GM12873 (cell line): ENCODE results near the gene KCNT2.

Experiments used
- TF ChIP-seq, protein P1 (sequence below): IDR thresholded peaks from 2 replicates; pipeline ENCODE4 v1.5.1; 2012; ENCODE audit warnings: low read depth, mild to moderate bottlenecking, moderate library complexity, low read length, control low read depth; ENCODE audit not compliant: insufficient read depth; ENCODE audit errors: missing control alignments

Gene KCNT2

GRCh38 chr1:196319301-196319700, 288.9 kb downstream of the KCNT2 start:
- TF ChIP-seq, protein P1, sequence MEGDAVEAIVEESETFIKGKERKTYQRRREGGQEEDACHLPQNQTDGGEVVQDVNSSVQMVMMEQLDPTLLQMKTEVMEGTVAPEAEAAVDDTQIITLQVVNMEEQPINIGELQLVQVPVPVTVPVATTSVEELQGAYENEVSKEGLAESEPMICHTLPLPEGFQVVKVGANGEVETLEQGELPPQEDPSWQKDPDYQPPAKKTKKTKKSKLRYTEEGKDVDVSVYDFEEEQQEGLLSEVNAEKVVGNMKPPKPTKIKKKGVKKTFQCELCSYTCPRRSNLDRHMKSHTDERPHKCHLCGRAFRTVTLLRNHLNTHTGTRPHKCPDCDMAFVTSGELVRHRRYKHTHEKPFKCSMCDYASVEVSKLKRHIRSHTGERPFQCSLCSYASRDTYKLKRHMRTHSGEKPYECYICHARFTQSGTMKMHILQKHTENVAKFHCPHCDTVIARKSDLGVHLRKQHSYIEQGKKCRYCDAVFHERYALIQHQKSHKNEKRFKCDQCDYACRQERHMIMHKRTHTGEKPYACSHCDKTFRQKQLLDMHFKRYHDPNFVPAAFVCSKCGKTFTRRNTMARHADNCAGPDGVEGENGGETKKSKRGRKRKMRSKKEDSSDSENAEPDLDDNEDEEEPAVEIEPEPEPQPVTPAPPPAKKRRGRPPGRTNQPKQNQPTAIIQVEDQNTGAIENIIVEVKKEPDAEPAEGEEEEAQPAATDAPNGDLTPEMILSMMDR: no peak

DNA sequence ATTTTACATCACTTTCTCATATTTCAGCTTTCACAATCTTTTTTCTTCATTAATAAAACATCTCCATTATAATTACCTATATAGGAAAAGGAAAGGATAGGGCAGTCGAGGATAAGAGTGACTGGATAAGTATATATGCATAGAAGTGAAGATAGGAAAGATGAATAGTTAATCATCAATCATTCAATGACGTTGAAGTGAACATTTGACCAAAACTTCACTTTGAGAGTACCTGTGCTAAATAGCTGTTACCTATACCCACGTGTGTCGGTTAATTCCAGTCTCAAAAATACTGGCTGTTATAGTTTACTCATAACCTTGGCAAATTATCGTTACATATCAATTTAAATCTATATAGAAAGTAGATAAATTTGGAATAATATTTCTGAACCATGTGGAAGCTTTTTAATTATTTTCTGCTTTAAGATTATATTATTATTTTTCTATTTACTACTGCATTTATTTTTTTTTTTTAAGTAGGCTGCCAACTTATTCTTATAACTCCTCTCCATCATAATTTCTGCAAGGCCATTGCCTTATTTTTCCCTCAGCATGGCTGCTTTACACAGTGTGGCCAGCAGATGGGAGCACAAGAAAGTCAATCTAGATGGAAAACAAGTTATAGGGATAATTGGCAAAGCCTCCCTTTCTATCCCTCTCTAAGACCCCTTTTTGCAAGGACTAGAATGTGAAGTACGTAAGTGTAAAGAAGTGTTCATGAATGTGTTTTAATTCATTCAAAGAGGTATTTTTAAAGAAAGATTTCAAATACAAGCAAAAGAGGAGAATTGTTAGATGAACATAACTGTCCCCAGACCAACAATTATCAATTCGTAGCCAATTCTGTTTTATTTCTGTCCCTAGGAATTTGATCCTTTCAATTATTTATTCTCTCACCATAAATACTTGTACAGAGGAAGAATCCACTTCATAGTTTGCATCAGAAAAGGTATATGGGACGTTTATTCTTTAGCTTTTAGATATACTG, 290.4 kb downstream of the KCNT2 start:
- TF ChIP-seq, protein P1: peak; percentile 42

- TF ChIP-seq, protein P1: no peak
Measured at GRCh38 chr1:196312739-196313138, 295.5 kb downstream of the KCNT2 start.

DNA sequence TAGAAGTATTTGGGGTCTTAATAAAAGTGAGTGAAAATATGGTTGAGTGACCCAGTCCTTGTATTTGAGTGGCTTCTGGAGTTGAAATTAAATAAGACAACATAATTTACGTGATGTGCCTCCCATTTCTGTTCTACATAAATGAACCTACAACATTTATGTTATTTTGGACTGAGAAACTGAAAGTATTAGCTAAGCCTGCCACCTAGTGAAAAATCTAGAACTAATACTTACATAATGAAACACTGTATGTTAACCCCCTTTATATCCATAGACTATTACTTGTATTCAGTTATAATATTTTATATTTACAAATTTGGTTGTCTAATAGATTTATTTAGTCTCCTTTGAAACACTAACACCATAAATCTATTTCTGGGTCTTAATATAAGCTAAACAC, 298.9 kb downstream of the KCNT2 start:
- TF ChIP-seq, protein P1: no peak

- TF ChIP-seq, protein P1: no peak
Measured at GRCh38 chr1:196308176-196308575, 300.1 kb downstream of the KCNT2 start.

- TF ChIP-seq, protein P1: no peak
Measured at GRCh38 chr1:196306421-196306820, 301.8 kb downstream of the KCNT2 start.

GRCh38 chr1:196305216-196305615, 303.0 kb downstream of the KCNT2 start:
- TF ChIP-seq, protein P1: no peak
